HG03442 (cell line): Measurements from ENCODE around the gene GLUD1.
A peak's percentile ranks its signal among the peaks of the same experiment; 100 is the strongest.
"Not testable (repeated sequence)": the region's sequence is repeated elsewhere in the genome, so short reads cannot be mapped to it uniquely, and the experiment has no call there.

ENCODE experiments used
- ATAC-seq: cut with Tn5 transposase; IDR thresholded peaks from one replicate; pipeline ENCODE4 v1.9.1; 2021; ENCODE audit warnings: mild to moderate bottlenecking, moderate library complexity; ENCODE audit not compliant: unreplicated experiment

The GLUD1 gene

GRCh38 chr10:87090779-87091178 is 3.9 kb downstream of the GLUD1 start:
- ATAC-seq, result no peak

- ATAC-seq, result no peak
Observed at GRCh38 chr10:87089746-87090145, 4.9 kb downstream of the GLUD1 start.

DNA sequence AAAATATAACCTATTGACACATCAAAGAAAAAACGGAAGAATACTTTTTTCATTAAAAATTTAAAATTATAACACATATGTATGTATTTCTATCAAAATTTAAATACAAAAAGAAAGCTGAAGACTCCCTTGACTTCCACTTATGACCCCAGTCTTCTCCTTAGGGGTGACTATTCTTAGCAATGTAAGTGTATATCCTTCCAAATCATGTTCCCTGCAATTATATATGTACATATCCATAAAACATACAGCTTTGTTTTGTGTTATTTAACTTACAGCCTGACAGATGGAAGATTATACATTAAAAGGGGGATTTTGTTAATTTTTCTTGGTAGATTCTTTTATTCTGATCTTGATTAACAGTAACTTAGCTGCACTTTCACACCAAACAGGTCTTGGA is 9.1 kb downstream of the GLUD1 start:
- ATAC-seq, result no peak

- ATAC-seq, result peak; percentile 64
Observed at GRCh38 chr10:87084291-87084782, 10.3 kb downstream of the GLUD1 start.

DNA sequence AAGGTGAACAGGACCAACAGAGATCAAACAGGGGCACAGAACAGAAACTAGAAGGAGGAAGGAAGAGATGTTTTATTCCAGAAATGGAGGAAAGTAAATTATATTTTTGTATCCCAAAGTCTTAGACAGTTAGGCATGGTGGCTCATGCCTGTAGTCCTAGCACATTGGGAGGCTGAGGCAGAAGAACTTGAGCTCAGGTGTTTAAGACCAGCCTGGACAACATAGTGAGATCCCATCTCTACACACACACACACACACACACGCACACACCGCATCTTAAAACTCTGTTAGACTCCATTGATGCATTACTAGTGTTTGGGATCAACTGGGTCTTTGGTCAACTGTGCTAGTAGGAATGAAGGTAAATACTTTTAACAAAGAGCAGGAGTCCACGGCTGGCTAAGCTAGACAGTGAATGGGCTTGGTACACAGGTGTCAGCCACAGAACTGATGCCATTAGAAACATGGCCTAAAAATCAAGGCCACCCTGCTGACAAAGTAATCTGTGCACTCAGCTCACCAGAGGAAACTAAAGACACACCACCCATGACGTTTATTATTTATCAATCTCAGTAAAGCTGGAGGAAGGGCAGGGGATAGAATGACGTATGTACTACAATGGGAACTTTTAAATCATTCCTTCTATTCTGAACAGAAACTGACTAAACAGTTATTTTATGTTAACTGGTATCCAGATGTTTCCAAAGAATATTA is 10.9 kb downstream of the GLUD1 start:
- peak; percentile 29 for ATAC-seq

- ATAC-seq, result not testable (repeated sequence)
Observed at GRCh38 chr10:87082219-87082618, 12.4 kb downstream of the GLUD1 start.

- not testable (repeated sequence) for ATAC-seq
Observed at GRCh38 chr10:87081574-87081973, 13.1 kb downstream of the GLUD1 start.

- ATAC-seq, result not testable (repeated sequence)
Observed at GRCh38 chr10:87080621-87081020, 14.0 kb downstream of the GLUD1 start.

DNA sequence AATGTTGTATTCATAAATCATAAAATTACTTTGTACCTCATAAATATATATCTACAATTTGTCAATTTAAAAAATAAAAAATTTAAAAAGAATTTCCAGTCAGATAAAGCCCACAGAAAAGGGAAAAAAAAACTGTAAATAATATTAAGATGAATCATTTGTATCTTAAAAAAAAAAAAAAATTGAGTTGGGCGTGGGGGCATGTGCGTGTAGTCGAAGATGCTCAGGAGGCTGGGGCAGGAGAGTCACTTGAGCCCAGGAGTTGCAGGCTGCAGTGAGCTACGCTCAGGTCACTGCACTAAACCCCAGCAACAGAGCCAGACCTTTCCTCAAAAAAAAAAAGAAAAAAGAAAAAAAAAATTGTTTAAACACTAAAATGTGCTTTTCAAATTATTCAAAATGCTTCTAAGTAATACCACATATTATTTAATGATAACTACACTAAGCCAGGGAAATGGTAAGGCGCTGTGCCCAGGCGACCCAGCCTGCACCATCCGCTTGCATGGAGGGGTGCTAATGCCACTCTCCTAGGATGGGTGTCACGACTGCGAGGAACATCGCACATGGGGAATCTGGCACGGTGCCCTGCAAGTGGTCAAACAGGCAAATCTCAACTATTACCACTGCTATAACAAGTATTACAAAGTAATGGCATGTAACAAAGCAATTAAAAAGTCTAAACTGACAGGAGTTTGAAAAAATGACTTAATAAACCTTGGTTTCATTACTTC is 15.4 kb downstream of the GLUD1 start:
- ATAC-seq, result no peak

DNA sequence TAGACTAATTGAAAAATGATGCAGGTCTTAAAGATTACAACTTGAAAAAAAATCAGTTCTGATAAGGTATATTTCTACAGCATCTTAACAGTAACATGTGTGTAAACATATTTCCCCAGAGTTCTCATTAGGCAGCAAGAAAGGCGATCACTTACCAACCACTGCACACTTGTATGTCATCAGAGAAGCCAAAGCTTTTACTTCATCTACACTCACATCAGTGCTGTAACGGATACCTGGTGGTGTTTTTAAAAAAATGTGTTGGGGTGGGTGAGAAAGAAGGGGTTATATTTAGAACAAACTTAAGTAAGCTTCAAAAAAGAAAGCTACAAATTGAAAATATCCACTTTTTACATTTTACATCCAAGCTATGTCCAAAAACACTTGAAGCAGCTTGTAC is 18.2 kb downstream of the GLUD1 start:
- ATAC-seq, result not testable (repeated sequence)

DNA sequence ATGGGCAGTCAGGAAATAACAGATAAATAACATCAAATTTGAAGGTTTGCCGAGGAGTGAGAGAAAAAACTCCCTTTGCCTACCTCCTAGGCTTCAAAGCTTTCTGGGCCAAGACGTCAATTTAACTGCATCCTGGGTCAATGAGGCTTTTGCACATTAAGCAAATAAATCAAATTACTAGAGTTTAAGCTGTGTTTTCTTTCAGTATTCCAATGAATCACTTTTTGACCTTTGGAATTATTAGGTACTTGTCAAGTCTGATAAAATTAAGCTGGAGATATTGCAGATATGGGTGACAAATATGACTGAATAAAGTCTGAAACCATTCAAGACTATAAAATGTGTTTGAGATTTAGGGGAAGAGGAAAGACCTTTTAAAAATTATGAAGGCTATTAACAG is 22.2 kb downstream of the GLUD1 start:
- no peak for ATAC-seq

GRCh38 chr10:87068281-87068680 is 26.4 kb downstream of the GLUD1 start:
- ATAC-seq, result no peak

DNA sequence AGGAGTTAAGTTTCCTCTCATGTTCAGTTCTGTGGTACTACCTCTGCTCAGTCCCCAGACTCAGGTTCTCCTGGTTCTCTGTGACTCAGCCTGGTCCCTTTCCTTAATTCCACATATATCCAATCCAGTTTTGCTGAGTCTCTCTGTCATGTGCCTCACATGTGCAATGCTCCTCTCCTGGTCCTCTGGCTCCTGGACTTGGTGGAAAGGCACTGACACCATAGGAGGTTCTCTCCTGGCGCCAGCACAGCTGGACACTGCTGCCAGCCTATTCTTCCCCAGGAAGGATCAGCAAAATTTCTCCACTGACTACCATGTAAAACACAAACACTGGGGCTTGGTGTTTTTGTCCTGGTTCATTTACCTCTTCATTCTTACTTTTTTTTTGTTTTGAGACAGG is 27.8 kb downstream of the GLUD1 start:
- no peak for ATAC-seq

- ATAC-seq, result no peak
Observed at GRCh38 chr10:87066178-87066577, 28.5 kb downstream of the GLUD1 start.

GRCh38 chr10:87064651-87065050 is 30.0 kb downstream of the GLUD1 start:
- ATAC-seq, result no peak

DNA sequence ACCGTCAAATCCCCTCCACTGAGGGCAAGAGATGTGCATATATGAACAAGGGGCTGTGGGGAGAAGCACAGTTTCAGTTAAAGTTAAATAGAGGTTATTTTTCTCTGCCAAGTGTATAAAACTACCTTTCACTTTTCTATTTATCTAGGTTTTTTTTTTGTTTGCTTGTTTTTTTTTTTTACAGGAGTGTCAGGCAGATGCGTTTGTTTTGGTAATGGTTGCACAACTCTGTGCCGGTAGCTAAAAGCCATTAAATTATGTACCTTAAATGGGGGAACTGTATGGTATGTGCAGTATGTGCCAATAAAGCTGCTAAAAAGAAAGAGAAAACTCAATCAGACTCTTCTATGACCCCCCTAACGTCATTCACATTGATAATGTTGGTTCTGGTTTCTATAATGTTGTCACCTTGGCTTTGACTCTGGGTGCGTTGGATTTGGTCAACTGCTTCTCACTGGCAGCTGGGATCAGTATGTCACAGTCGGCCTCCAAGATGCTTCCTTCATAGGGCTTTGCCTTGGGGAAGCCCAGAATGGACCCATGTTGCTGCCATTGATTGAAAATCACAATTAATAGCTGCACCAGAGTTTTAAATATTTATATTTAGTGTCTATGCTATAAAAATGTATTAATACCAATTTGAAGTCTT is 34.2 kb downstream of the GLUD1 start:
- ATAC-seq, result no peak

GRCh38 chr10:87059401-87059800 is 35.2 kb downstream of the GLUD1 start:
- ATAC-seq, result no peak

GRCh38 chr10:87058171-87058570 is 36.5 kb downstream of the GLUD1 start:
- no peak for ATAC-seq

GRCh38 chr10:87054373-87055295 is 40.0 kb downstream of the GLUD1 start:
- no peak for ATAC-seq

DNA sequence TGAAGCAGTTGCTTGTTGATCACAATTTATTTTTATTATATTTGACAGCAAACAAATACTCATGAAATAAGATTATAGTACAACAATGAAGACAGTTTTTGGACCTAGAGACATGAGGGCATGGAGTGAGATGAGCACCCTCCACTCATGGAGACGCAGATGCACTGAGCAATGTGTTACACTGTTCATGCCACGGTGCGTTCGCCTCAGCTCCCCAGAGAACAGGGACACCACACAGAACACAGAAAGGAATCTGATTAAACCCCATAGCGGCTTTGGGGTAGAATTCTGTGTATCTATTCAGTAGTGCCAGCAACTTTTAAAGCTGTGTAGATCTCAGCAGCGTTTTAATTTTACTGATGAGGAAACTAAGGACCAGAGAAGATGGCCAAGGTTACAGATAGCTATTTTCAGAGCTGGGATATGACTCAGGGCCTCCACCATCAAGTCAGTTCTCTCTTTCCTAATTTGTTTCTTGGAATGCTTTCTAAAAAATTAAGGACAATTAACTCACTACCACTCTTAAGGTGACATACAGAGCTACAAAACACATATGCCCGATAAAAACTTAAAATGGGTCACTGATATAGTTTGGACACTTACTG is 41.0 kb downstream of the GLUD1 start:
- ATAC-seq, result no peak
